ENCODE measurements around the gene CHMP1A. TPM values are rescaled to one million over a fixed set of nuclear protein-coding genes. Genes with fewer than 3 reads are reported as not detected.

The CHMP1A gene
- total RNA-seq: 100 to 1,000 TPM in 1 of 2 donors, 10 to 100 TPM in 1; 75.8 to 128 TPM

DNA sequence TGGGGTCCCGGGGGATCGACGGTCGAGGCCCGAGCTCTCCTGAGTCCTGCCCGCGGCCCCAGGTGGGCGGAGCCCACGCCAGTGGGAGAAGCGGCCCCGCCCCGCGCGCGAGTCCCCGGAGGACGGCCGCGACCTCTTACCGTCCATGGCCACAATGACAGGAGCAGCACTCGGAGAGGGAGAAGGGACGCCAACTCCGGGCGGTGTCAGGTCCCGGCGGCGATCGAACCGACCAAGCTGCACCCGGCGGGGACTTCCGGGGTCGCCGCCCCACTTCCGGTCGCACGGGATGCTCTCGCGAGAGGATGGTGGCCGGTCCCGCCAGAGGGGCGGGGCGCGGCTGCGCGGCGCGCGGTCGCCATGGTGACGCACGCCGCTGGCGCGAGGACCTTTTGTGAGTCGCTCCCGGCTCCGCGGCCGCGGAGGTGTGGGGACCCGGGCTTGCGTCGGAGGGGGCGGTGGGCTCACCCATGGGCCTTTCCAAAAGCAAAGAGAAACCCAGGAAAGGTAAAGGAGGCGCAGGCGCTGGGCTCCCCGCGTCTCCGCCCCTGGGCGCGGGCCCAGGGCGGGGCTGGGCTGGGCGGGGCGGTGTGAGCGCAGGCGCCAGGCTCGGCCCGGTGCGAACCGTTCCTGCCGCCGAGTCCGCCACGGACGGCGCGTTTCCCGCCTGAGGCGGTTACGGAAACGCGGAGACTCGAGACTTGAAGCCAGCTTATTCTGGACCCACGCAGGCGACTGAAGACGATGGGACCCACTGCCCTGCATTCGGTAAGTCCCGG is at the start of gene CHMP1A, which contains the start of gene SPATA33:
Gene CHMP1A, minus strand, starts transcription at position 267 of the 779 bp plus-strand sequence. Its CDS starts 120 bp downstream, at position 147.
Gene SPATA33, plus strand, starts transcription at position 395 of the 779 bp plus-strand sequence. Its CDS starts 76 bp downstream, at position 471.
- peaks cover 10% of the 10 kb centered on the region for H3K4me1 ChIP-seq (replicated peaks)
- peak within 1 kb of the TSS; percentile 86 to 94 for H3K4me3 ChIP-seq
- no peaks in the 10 kb centered on the region for H3K27me3 ChIP-seq (replicated peaks; ENCODE audit: insufficient read depth)
- no peaks in the 10 kb centered on the region for H3K9me3 ChIP-seq
- H3K36me3 ChIP-seq: no peaks in the 10 kb centered on the region
- H3K27ac ChIP-seq: peak within 1 kb of the TSS; percentile 72 to 73
- 0% methylated on average over 91 of the region's 99 CpGs for WGBS
- TF ChIP-seq POLR2AphosphoS5 (IDR thresholded peaks at IDR 0.05): peak; percentile 67
- peak; percentile 55 for TF ChIP-seq POLR2A (IDR thresholded peaks at IDR 0.05)
- TF ChIP-seq, protein P1, sequence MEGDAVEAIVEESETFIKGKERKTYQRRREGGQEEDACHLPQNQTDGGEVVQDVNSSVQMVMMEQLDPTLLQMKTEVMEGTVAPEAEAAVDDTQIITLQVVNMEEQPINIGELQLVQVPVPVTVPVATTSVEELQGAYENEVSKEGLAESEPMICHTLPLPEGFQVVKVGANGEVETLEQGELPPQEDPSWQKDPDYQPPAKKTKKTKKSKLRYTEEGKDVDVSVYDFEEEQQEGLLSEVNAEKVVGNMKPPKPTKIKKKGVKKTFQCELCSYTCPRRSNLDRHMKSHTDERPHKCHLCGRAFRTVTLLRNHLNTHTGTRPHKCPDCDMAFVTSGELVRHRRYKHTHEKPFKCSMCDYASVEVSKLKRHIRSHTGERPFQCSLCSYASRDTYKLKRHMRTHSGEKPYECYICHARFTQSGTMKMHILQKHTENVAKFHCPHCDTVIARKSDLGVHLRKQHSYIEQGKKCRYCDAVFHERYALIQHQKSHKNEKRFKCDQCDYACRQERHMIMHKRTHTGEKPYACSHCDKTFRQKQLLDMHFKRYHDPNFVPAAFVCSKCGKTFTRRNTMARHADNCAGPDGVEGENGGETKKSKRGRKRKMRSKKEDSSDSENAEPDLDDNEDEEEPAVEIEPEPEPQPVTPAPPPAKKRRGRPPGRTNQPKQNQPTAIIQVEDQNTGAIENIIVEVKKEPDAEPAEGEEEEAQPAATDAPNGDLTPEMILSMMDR (IDR thresholded peaks at IDR 0.05): no peak
- intact Hi-C loops (cut with DNase I): no loop called here
- peak; percentile 81 for DNase-seq (ENCODE audit: low spot score)

DNA sequence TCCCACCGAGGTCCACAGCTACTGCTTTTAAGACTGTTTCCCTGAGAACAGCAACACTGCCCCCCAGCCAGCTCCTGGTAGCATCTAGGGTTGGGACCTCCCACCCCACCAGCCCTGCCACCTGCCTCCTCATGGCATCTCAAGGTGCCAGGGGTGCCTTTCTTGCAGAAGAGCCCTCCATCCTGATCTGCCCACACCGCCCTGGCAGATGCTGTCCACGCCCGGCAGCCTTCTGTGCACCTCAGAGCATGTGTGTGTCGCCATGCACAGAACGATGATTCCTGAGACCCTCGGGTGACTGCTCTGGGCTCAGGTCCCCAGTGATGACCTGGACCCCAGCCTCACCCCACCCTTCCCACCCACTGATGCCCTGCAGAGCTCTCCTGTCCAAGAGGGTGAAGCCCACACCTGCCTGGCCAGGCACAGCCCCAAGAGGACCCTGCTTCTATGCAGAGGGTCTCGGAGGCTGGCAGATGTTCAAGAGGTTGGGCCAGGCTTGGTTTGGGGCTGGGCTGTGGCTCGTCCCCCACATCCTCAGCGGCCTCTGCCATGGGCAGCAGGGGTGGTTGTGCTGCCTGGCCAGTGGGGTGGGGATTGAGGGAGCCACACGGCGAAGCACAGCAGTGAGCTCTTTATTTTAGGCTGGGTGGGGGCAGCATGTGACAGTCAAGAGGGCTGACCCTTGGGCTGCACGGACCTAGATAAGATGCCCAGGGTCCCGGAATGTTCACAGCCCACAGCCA is 49.2 kb upstream of the CHMP1A start:
- Histone ChIP-seq H3K36me3 (no peaks in the 10 kb centered on the region), H3K4me3 (no peak overlapping the region), H3K4me1 (replicated peaks) (peaks cover 3% of the 10 kb centered on the region), H3K9me3 (no peaks in the 10 kb centered on the region), H3K27me3 (replicated peaks; ENCODE audit: insufficient read depth) (no peaks in the 10 kb centered on the region), H3K27ac (no peak overlapping the region)
- intact Hi-C loops (cut with DNase I): loop anchor here (5.0 kb wide), 1 partner anchor 91 kb away; no protein-coding TSS in a partner anchor
- no peak for DNase-seq (ENCODE audit: low spot score)
- WGBS: 76% methylated on average over 14 of the region's 14 CpGs
- TF ChIP-seq POLR2AphosphoS5 (IDR thresholded peaks at IDR 0.05) (no peak), POLR2A (IDR thresholded peaks at IDR 0.05) (no peak)
- TF ChIP-seq, protein P1 (IDR thresholded peaks at IDR 0.05): no peak

DNA sequence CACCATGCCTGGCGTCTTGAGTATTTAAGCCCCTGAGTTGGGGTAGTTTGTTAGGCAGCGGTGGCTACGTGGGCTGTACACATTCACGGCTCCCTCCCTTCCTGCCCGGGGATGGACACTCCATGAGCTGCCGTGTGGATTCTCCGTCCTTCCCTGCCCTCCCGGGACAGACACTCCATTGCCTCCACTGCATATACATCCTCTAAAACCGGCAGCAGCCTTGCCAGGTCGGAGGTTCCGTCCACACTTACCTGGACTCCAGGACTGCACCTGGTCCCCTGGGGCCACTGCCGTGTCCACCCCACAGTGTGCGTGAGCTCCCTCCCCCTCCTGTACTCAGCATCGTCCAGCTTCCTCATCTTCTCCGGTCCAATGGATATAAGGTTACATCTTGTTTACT is 47.5 kb upstream of the CHMP1A start:
- no peak for DNase-seq (ENCODE audit: low spot score)
- intact Hi-C loops (cut with DNase I): loop anchor here (5.0 kb wide), 1 partner anchor 92 kb away; no protein-coding TSS in a partner anchor
- Histone ChIP-seq H3K9me3 (no peaks in the 10 kb centered on the region), H3K4me1 (replicated peaks) (peaks cover 3% of the 10 kb centered on the region), H3K27ac (no peak overlapping the region), H3K27me3 (replicated peaks; ENCODE audit: insufficient read depth) (no peaks in the 10 kb centered on the region), H3K36me3 (no peaks in the 10 kb centered on the region), H3K4me3 (no peak overlapping the region)
- 67% methylated on average over 15 of the region's 15 CpGs for WGBS
- TF ChIP-seq, protein P1 (IDR thresholded peaks at IDR 0.05): no peak
- TF ChIP-seq POLR2AphosphoS5 (IDR thresholded peaks at IDR 0.05): no peak
- TF ChIP-seq POLR2A (IDR thresholded peaks at IDR 0.05): no peak

DNA sequence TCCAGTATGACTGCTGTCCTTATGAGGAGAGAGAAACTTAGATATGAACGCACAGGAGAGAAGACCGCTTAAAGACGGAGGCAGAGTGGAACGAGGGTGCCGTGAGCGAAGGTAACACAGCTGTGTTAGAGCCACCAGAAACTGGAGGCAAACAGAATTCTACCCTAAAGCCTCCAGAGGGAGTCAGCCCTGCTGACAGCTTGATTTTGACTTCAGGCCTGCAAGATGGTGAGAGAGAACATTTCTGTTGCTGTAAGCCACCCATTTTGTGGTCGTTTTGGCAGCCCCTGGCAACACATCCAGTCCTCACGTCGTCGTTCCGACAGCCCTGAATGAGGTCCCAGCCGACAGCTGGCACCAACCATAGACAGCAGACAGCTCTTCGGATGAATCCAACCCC is 46.8 kb upstream of the CHMP1A start:
- Histone ChIP-seq H3K27me3 (replicated peaks; ENCODE audit: insufficient read depth) (no peaks in the 10 kb centered on the region), H3K4me1 (replicated peaks) (peaks cover 6% of the 10 kb centered on the region), H3K27ac (no peak overlapping the region), H3K36me3 (no peaks in the 10 kb centered on the region), H3K4me3 (no peak overlapping the region), H3K9me3 (no peaks in the 10 kb centered on the region)
- no peak for DNase-seq (ENCODE audit: low spot score)
- TF ChIP-seq, protein P1 (IDR thresholded peaks at IDR 0.05): no peak
- no peak for TF ChIP-seq POLR2A (IDR thresholded peaks at IDR 0.05)
- TF ChIP-seq POLR2AphosphoS5 (IDR thresholded peaks at IDR 0.05): no peak
- WGBS: 75% methylated on average over 13 of the region's 13 CpGs
- intact Hi-C loops (cut with DNase I): loop anchor here (5.0 kb wide), 2 partner anchors 168 to 892 kb away; partner anchors contain the start of genes APRT and TCF25

All from prostate gland (tissue), 2 donors.